Stimulated activated naive CD8-positive, alpha-beta T cell treated with anti-CD3 and anti-CD28 coated beads, Interleukin-15, Interleukin-2, amounts not matched to agents 100 ng/mL and 50 ng/mL, for 24 hours (primary cell): ENCODE results near the gene GPR18.

Source experiments
- H3K27ac Mint-ChIP-seq: one replicate; pipeline ENCODE4 v1.8.0; 2021; ENCODE audit warnings: mild to moderate bottlenecking, mixed read lengths
- H3K27me3 Mint-ChIP-seq: one replicate; pipeline ENCODE4 v1.8.0; 2021; ENCODE audit warnings: mixed read lengths
- H3K36me3 Mint-ChIP-seq: one replicate; pipeline ENCODE4 v1.8.0; 2021; ENCODE audit warnings: low read depth, mixed read lengths
- H3K4me1 Mint-ChIP-seq: one replicate; pipeline ENCODE4 v1.8.0; 2021; ENCODE audit warnings: low read depth, mixed read lengths
- H3K4me3 Mint-ChIP-seq: one replicate; pipeline ENCODE4 v1.8.0; 2021; ENCODE audit warnings: mild to moderate bottlenecking, mixed read lengths
- H3K9me3 Mint-ChIP-seq: one replicate; pipeline ENCODE4 v1.8.0; 2021; ENCODE audit warnings: mixed read lengths

Gene GPR18

DNA sequence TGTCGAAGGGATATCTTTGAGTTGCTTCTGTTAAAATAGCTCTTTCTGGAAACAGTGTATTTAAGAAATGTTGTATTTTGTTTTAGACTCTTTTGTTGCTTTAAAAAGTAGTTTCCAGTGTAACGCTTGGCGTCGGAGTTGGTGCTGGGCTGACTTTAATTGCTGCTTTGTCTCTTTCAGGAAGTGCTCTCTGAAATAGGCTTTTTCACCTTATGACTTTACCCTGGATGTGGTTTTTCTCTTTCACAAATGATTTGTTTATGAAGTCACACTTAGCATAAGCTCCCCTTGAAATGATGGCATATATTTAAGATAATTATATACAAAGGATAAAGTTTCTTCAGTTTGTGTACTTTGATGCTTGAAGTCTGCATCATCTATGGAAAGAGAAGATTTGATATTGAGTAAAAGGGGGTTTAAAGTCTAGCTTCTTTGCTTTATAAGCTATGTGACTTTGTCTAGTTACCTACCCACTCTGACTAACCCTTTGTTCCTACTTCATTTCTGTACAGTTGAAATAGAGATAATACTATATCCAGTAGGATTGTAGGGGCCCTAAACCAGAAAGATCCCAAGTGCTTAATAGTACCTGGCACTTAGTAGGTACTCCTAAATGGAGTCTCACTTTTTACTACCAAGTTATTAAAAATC lies at the start of gene GPR18:
Gene GPR18, minus strand, starts transcription at position 170 of the 651 bp plus-strand sequence. CDS start 2,507 bp downstream, outside the sequence.
- no peaks in the 10 kb centered on the region for H3K27me3 Mint-ChIP-seq
- peak within 1 kb of the TSS; percentile 89 for H3K27ac Mint-ChIP-seq
- peaks cover 53% of the 10 kb centered on the region for H3K36me3 Mint-ChIP-seq

DNA sequence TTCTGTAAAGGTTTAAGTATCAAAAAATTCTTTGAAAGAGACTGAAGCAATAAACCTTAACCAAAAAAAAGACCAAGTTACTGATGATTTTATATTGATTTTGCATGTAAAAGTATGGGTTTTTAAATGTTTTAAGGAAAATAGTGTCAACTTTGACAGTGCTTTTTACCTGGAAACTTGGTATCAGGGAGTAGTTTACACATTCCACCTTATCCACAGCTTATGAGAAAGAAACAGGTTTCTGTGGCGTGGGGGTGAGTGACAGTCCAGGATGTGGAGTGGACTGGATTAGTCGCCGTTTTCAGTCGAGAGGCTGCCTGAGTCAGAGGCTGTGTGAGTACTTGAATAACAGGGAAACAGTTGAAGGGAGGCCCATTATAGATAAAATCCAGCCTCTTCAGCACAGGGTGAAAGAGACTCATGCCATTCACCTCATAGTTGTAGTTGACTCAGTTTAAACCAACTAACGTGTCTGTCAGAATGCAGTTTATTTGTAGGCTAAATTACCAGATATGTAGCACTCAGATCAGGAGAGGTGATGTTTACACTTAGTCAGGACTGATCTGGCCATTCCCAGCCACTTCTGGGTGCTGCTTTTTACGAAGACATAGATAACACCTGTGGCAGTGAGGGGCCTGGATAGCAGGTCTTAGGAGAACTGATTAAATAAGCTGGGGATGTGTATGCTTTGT lies 49.6 kb upstream of the GPR18 start:
- peaks cover 71% of the 10 kb centered on the region for H3K36me3 Mint-ChIP-seq
- no peaks in the 10 kb centered on the region for H3K9me3 Mint-ChIP-seq
- H3K27ac Mint-ChIP-seq = peak overlapping the region; percentile 91
- H3K4me3 Mint-ChIP-seq = peak overlapping the region; percentile 90
- peaks cover 99% of the 10 kb centered on the region for H3K4me1 Mint-ChIP-seq
- H3K27me3 Mint-ChIP-seq = no peaks in the 10 kb centered on the region

More for the DNA sequence above, at the start of gene GPR18:
- Mint-ChIP-seq H3K4me3 (peak within 1 kb of the TSS; percentile 93), H3K9me3 (no peaks in the 10 kb centered on the region), H3K4me1 (peaks cover 81% of the 10 kb centered on the region)

DNA sequence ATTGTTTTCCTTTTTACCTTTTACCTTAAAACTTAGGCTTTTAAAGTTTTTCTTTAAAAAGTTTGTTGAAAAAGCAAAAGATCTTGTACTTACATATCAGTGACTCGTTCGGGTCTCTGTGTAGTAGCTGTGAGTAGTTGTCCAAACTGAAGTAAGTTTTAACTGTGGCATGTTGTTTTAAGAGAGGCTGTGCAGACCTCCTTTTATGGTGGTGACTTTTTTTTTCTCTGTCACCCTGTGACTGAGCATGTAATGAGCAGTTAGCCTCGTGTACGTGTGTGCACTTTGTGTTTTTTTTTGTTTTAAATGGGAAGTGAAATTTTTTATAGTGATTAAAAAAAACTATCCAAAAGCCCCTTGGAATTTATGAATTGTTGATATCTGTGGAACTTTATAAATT lies 49.1 kb upstream of the GPR18 start, which contains the start of gene GPR183:
Gene GPR183, minus strand, starts transcription at position 153 of the 400 bp plus-strand sequence. CDS start 11,254 bp downstream, outside the sequence.
- no peaks in the 10 kb centered on the region for H3K9me3 Mint-ChIP-seq
- peaks cover 99% of the 10 kb centered on the region for H3K4me1 Mint-ChIP-seq
- peaks cover 69% of the 10 kb centered on the region for H3K36me3 Mint-ChIP-seq
- H3K4me3 Mint-ChIP-seq = peak within 1 kb of the TSS; percentile 90
- H3K27ac Mint-ChIP-seq = peak within 1 kb of the TSS; percentile 91
- no peaks in the 10 kb centered on the region for H3K27me3 Mint-ChIP-seq

GRCh38 chr13:99305566-99305965 lies 47.4 kb upstream of the GPR18 start:
- Mint-ChIP-seq H3K4me3 (peak overlapping the region; percentile 90), H3K4me1 (peaks cover 95% of the 10 kb centered on the region), H3K27ac (peak overlapping the region; percentile 87), H3K9me3 (no peaks in the 10 kb centered on the region), H3K27me3 (no peaks in the 10 kb centered on the region), H3K36me3 (peaks cover 63% of the 10 kb centered on the region)

DNA sequence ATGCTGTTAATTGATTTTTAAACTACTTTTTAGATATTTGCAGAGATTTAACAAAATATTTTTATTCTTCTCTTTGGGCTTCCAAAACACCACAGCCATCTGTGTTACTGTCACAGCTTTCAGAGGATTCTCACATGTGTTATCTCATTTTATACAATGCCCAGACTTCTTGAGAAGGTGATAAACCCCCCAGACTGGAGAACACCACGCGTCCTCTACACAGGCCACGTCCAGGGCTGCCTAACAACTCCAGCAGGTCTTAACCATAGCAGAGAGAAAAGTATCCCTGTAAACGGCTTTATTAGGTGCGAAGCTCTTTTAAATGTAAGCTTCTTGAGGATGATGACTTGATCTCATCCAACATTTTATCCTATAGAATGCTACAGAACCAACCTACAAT lies 47.0 kb upstream of the GPR18 start:
- peak overlapping the region; percentile 90 for H3K4me3 Mint-ChIP-seq
- peaks cover 95% of the 10 kb centered on the region for H3K4me1 Mint-ChIP-seq
- H3K9me3 Mint-ChIP-seq = no peaks in the 10 kb centered on the region
- H3K27me3 Mint-ChIP-seq = no peaks in the 10 kb centered on the region
- peak overlapping the region; percentile 88 for H3K27ac Mint-ChIP-seq
- peaks cover 67% of the 10 kb centered on the region for H3K36me3 Mint-ChIP-seq

- peaks cover 73% of the 10 kb centered on the region for H3K36me3 Mint-ChIP-seq
- H3K4me1 Mint-ChIP-seq = peaks cover 95% of the 10 kb centered on the region
- peak overlapping the region; percentile 90 for H3K4me3 Mint-ChIP-seq
- peak overlapping the region; percentile 82 for H3K27ac Mint-ChIP-seq
- no peaks in the 10 kb centered on the region for H3K9me3 Mint-ChIP-seq
- H3K27me3 Mint-ChIP-seq = no peaks in the 10 kb centered on the region
Observed at GRCh38 chr13:99304541-99304940, 46.4 kb upstream of the GPR18 start.

DNA sequence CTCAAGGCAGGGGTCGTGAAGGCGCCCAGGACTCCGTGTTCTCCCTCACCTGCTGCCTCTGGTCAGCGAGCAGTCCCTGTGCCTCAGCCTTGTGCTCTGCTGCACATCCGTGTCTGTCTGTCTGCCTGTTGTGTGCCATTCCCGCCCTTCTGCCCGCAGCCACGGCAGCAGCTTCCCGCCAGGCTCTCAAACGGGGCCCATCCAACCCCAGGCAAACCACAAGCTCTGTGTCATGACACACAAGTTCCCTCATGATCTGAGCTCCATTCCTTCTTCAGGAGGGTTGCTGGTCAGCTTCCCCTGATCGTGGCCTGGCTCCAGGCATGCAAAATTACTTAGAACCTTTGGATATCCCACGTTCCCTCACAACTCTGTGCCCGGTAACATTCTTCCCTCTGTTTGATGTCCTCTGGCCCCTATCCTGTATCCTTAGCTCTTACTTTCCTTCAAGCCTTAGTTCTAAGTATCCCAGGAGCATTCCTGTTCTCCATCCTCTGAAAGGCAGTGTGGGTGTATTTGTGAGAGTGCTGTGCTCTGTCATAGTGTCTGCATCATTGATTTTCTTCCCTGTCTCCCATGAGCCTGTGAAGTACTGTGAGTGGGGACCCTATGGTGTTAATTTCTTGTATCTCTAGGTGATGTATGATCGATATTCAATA lies 45.8 kb upstream of the GPR18 start:
- Mint-ChIP-seq H3K36me3 (peaks cover 76% of the 10 kb centered on the region), H3K4me1 (peaks cover 95% of the 10 kb centered on the region), H3K27ac (peak overlapping the region; percentile 82), H3K9me3 (no peaks in the 10 kb centered on the region), H3K27me3 (no peaks in the 10 kb centered on the region), H3K4me3 (peak overlapping the region; percentile 90)

GRCh38 chr13:99302637-99303505 lies 44.7 kb upstream of the GPR18 start:
- H3K4me1 Mint-ChIP-seq = peaks cover 94% of the 10 kb centered on the region
- peak overlapping the region; percentile 82 for H3K27ac Mint-ChIP-seq
- no peaks in the 10 kb centered on the region for H3K9me3 Mint-ChIP-seq
- H3K27me3 Mint-ChIP-seq = no peaks in the 10 kb centered on the region
- peaks cover 75% of the 10 kb centered on the region for H3K36me3 Mint-ChIP-seq
- peak overlapping the region; percentile 90 for H3K4me3 Mint-ChIP-seq

- H3K36me3 Mint-ChIP-seq = peaks cover 77% of the 10 kb centered on the region
- H3K27me3 Mint-ChIP-seq = no peaks in the 10 kb centered on the region
- no peaks in the 10 kb centered on the region for H3K9me3 Mint-ChIP-seq
- H3K4me3 Mint-ChIP-seq = peak overlapping the region; percentile 90
- H3K4me1 Mint-ChIP-seq = peaks cover 94% of the 10 kb centered on the region
- H3K27ac Mint-ChIP-seq = peak overlapping the region; percentile 69
Observed at GRCh38 chr13:99301913-99302636, 43.9 kb upstream of the GPR18 start.

GRCh38 chr13:99301056-99301838 lies 43.1 kb upstream of the GPR18 start:
- peaks cover 75% of the 10 kb centered on the region for H3K36me3 Mint-ChIP-seq
- H3K27me3 Mint-ChIP-seq = no peaks in the 10 kb centered on the region
- no peak overlapping the region for H3K4me3 Mint-ChIP-seq
- no peaks in the 10 kb centered on the region for H3K9me3 Mint-ChIP-seq
- H3K4me1 Mint-ChIP-seq = peaks cover 94% of the 10 kb centered on the region
- peak overlapping the region; percentile 29 for H3K27ac Mint-ChIP-seq

DNA sequence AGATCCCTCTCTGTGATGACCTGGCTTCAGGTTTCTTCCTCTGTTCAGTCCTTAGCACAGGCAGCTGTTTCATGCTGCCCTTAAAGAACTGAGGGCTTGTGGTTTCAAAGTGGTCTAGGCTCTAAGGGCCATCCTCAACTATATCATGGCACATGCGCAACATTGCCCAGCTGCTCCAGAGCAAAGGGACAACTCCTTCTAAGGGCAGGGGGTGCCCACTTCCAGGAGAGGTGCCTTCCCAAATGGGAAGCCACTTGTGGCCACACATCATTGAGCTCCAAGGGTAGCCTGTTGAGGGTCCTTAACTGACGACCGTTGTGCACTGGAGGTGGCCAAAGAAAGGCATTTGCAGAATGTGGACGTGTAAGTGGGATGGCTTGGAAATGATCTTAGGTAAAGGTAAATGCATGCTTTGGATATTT lies 41.8 kb upstream of the GPR18 start:
- no peaks in the 10 kb centered on the region for H3K27me3 Mint-ChIP-seq
- peaks cover 73% of the 10 kb centered on the region for H3K36me3 Mint-ChIP-seq
- peaks cover 94% of the 10 kb centered on the region for H3K4me1 Mint-ChIP-seq
- peak overlapping the region; percentile 70 for H3K27ac Mint-ChIP-seq
- no peaks in the 10 kb centered on the region for H3K9me3 Mint-ChIP-seq
- peak overlapping the region; percentile 18 for H3K4me3 Mint-ChIP-seq

DNA sequence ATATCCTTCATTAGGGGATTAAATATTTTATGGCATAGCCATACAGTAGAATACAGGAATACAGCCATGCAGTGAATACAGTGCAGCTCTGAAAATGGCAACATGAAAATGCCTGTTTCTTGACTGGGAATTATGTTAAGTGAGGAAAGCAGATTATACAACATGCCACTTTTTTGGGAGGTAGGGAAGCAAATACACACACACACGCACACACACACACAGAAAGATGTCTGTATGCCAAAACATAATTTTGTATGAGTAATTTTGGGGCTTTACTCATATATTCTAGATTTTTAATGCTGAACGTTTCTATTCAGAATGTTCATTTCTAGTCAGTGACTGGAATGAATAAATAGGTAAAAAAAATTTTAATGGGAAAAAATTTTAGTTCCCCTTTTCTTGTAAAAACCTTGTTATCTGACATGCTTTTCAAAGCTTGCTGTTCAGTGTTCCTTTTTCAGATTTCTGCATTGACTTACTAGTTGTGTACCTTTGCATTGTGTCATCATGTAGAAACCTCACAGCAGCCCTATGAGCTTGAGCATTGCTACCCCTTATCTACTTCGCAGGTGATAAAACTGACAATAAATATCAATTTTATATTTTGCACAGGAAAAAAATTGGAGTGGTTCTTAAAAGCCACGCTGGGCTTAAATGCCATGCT lies 41.2 kb upstream of the GPR18 start:
- Mint-ChIP-seq H3K36me3 (peaks cover 71% of the 10 kb centered on the region), H3K4me3 (peak overlapping the region; percentile 21), H3K9me3 (no peaks in the 10 kb centered on the region), H3K27ac (peak overlapping the region; percentile 70), H3K27me3 (no peaks in the 10 kb centered on the region), H3K4me1 (peaks cover 93% of the 10 kb centered on the region)

DNA sequence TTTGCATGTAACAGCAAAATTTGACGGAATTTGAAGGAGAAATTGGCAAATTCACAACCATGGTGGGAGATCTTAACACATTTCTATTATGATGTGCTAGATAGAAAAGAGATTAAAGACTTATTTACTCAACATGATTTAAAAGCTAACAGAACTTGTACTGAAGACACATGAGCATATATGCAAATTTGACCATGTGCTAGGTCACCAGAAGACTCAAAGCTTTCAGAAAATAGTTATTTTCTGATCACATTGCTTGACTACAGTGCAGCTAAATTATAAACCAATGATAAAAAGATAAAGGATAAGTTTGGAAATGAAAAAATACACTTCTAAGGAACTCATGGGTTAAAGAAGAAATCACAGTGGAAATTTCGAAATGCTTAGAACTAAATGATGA lies 39.9 kb upstream of the GPR18 start:
- Mint-ChIP-seq H3K4me3 (peak overlapping the region; percentile 54), H3K27me3 (no peaks in the 10 kb centered on the region), H3K9me3 (no peaks in the 10 kb centered on the region), H3K4me1 (peaks cover 93% of the 10 kb centered on the region), H3K36me3 (peaks cover 71% of the 10 kb centered on the region), H3K27ac (peak overlapping the region; percentile 95)
